Measurements from ENCODE around the gene SELENBP1.

The SELENBP1 gene

GRCh38 chr1:151372058-151372934, at the start of gene SELENBP1:
Gene SELENBP1 (minus strand): TSS chr1:151372705. CDS start chr1:151372641, 64 bp downstream.
- no peak for ATAC-seq (ENCODE audit: low read depth)
- DNase-seq (ENCODE audit: low spot score in 2 of 2) = no peak
- Mint-ChIP-seq H3K4me1 (no peaks in the 10 kb centered on the region), H3K9me3 (no peaks in the 10 kb centered on the region), H3K27ac (no peak within 1 kb of the TSS), H3K36me3 (no peaks in the 10 kb centered on the region), H3K4me3 (no peak within 1 kb of the TSS), H3K27me3 (no peaks in the 10 kb centered on the region)

DNA sequence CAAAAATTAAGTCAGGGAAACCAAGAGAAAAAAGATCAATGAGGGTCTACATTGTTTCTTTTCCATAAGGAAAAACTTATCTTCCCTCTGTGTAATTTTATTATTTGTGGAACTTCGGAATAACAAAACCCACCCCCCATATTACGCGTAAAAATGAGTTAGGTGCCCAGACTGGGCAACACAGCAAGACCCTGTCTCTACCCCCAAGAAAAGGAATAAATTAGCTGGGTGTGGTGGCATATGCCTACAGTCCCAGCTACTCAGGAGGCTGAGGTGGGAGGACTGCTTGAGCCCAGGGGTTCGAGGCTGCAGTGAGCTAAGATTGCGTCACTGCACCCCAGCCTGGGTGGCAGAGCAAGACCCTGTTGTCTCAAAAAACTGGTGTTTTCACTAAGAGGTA, 47.3 kb upstream of the SELENBP1 start:
- no peaks in the 10 kb centered on the region for H3K4me1 Mint-ChIP-seq
- H3K4me3 Mint-ChIP-seq = no peak overlapping the region
- H3K27me3 Mint-ChIP-seq = no peaks in the 10 kb centered on the region
- no peak for DNase-seq (ENCODE audit: low spot score in 2 of 2)
- no peak for ATAC-seq (ENCODE audit: low read depth)
- H3K36me3 Mint-ChIP-seq = peaks cover 26% of the 10 kb centered on the region
- no peaks in the 10 kb centered on the region for H3K9me3 Mint-ChIP-seq
- no peak overlapping the region for H3K27ac Mint-ChIP-seq

DNA sequence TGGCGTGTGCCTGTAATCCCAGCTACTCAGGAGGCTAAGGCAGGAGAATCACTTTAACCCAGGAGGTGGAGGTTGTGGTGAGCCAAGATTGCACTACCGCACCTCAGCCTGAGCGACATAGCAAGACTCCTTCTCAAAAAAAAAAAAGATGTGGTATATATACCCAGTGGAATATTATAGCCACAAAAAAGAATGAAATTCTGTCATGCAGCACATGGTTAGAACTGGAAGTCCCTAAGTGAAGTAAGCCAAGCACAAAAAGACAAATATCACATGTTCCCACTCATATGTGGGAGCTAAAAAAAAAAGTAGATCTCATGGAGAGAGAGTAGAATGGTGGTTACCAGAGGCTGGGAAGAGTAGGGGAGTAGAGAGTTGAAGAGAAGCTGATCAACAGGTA, 45.6 kb upstream of the SELENBP1 start:
- DNase-seq (ENCODE audit: low spot score in 2 of 2) (no peak), ATAC-seq (ENCODE audit: low read depth) (no peak)
- Mint-ChIP-seq H3K9me3 (no peaks in the 10 kb centered on the region), H3K4me1 (no peaks in the 10 kb centered on the region), H3K27me3 (no peaks in the 10 kb centered on the region), H3K27ac (no peak overlapping the region), H3K4me3 (no peak overlapping the region), H3K36me3 (peaks cover 15% of the 10 kb centered on the region)

GRCh38 chr1:151416231-151416630, 43.7 kb upstream of the SELENBP1 start:
- ATAC-seq (ENCODE audit: low read depth) (no peak), DNase-seq (ENCODE audit: low spot score in 2 of 2) (no peak)
- Mint-ChIP-seq H3K27me3 (no peaks in the 10 kb centered on the region), H3K36me3 (peaks cover 23% of the 10 kb centered on the region), H3K4me3 (no peak overlapping the region), H3K27ac (no peak overlapping the region), H3K4me1 (no peaks in the 10 kb centered on the region), H3K9me3 (no peaks in the 10 kb centered on the region)

- peaks cover 38% of the 10 kb centered on the region for H3K36me3 Mint-ChIP-seq
These were observed 39.4 kb upstream of the SELENBP1 start for GRCh38 chr1:151411884-151412283.

GRCh38 chr1:151408891-151409290, 36.4 kb upstream of the SELENBP1 start:
- no peak for DNase-seq (ENCODE audit: low spot score in 2 of 2)
- Mint-ChIP-seq H3K4me1 (no peaks in the 10 kb centered on the region), H3K36me3 (peaks cover 43% of the 10 kb centered on the region), H3K27me3 (no peaks in the 10 kb centered on the region), H3K9me3 (no peaks in the 10 kb centered on the region), H3K27ac (no peak overlapping the region), H3K4me3 (no peak overlapping the region)
- no peak for ATAC-seq (ENCODE audit: low read depth)

More at GRCh38 chr1:151411884-151412283, 39.4 kb upstream of the SELENBP1 start:
- Mint-ChIP-seq H3K9me3 (no peaks in the 10 kb centered on the region), H3K27ac (no peak overlapping the region), H3K27me3 (no peaks in the 10 kb centered on the region), H3K4me1 (no peaks in the 10 kb centered on the region), H3K4me3 (no peak overlapping the region)
- ATAC-seq (ENCODE audit: low read depth) = no peak
- DNase-seq (ENCODE audit: low spot score in 2 of 2) = no peak

GRCh38 chr1:151407304-151407703, 34.8 kb upstream of the SELENBP1 start:
- DNase-seq (ENCODE audit: low spot score in 2 of 2) (no peak), ATAC-seq (ENCODE audit: low read depth) (no peak)
- Mint-ChIP-seq H3K9me3 (no peaks in the 10 kb centered on the region), H3K4me1 (no peaks in the 10 kb centered on the region), H3K36me3 (peaks cover 42% of the 10 kb centered on the region), H3K27ac (no peak overlapping the region), H3K4me3 (no peak overlapping the region), H3K27me3 (no peaks in the 10 kb centered on the region)

- no peaks in the 10 kb centered on the region for H3K9me3 Mint-ChIP-seq
- peaks cover 36% of the 10 kb centered on the region for H3K36me3 Mint-ChIP-seq
- no peak overlapping the region for H3K27ac Mint-ChIP-seq
- DNase-seq (ENCODE audit: low spot score in 2 of 2) (no peak), ATAC-seq (ENCODE audit: low read depth) (no peak)
- H3K27me3 Mint-ChIP-seq = no peaks in the 10 kb centered on the region
- H3K4me3 Mint-ChIP-seq = no peak overlapping the region
- no peaks in the 10 kb centered on the region for H3K4me1 Mint-ChIP-seq
These were observed 33.7 kb upstream of the SELENBP1 start for GRCh38 chr1:151406176-151406575.

- Mint-ChIP-seq H3K36me3 (peaks cover 37% of the 10 kb centered on the region), H3K4me1 (peaks cover 6% of the 10 kb centered on the region), H3K4me3 (no peak overlapping the region), H3K27me3 (no peaks in the 10 kb centered on the region), H3K9me3 (no peaks in the 10 kb centered on the region), H3K27ac (peak overlapping the region; percentile 31)
- no peak for DNase-seq (ENCODE audit: low spot score in 2 of 2)
- ATAC-seq (ENCODE audit: low read depth) = no peak
These were observed 32.9 kb upstream of the SELENBP1 start for GRCh38 chr1:151405187-151405951.

- no peaks in the 10 kb centered on the region for H3K9me3 Mint-ChIP-seq
- no peaks in the 10 kb centered on the region for H3K27me3 Mint-ChIP-seq
- DNase-seq (ENCODE audit: low spot score in 2 of 2) = no peak
- H3K27ac Mint-ChIP-seq = peak overlapping the region; percentile 59
- peaks cover 30% of the 10 kb centered on the region for H3K36me3 Mint-ChIP-seq
- no peak for ATAC-seq (ENCODE audit: low read depth)
- H3K4me1 Mint-ChIP-seq = peaks cover 9% of the 10 kb centered on the region
- no peak overlapping the region for H3K4me3 Mint-ChIP-seq
These were observed 31.1 kb upstream of the SELENBP1 start for GRCh38 chr1:151403612-151404011.

DNA sequence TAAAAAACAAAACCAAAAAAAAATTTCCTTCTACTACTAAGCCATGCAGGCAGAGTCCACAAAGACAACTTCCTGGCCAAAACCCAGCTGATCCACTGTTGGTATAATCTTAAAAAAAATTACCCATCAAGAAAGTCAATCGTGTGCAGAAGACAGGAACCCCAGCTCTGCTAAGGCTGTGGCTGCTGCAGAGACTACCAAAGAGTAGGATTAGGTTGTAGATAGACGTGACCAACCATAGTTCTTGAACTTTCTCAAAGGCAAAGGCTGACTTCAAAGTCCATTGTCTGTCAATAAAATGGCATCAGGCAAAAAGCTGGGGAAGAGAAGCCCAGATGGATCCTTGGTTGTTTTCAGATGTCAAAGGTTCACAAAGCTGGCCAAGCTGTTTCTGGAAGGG, 30.3 kb upstream of the SELENBP1 start:
- Mint-ChIP-seq H3K36me3 (peaks cover 28% of the 10 kb centered on the region), H3K4me3 (no peak overlapping the region), H3K27ac (no peak overlapping the region), H3K27me3 (no peaks in the 10 kb centered on the region), H3K4me1 (peaks cover 9% of the 10 kb centered on the region), H3K9me3 (no peaks in the 10 kb centered on the region)
- no peak for ATAC-seq (ENCODE audit: low read depth)
- no peak for DNase-seq (ENCODE audit: low spot score in 2 of 2)

DNA sequence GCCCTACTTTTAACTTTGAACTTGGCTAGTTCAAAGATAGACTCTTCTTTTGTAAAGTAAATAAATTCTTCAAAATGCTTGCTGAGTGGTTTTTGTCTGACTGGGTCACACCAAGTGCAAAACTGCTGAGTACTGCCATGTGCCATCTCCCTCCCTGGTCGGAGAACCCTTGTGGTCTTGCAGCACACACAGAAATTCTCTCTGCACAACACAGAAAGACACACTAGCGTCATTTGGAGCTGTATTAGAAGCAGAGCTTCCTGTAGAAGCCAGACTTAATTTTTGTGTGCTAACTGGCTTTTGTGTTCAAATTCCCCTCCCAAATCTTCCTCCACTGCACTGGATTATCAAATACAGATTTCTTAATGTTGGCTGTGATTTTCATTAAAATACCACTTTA, 29.4 kb upstream of the SELENBP1 start:
- DNase-seq (ENCODE audit: low spot score in 2 of 2) = no peak
- Mint-ChIP-seq H3K4me3 (no peak overlapping the region), H3K27ac (no peak overlapping the region), H3K4me1 (peaks cover 9% of the 10 kb centered on the region), H3K9me3 (no peaks in the 10 kb centered on the region), H3K27me3 (no peaks in the 10 kb centered on the region), H3K36me3 (peaks cover 24% of the 10 kb centered on the region)
- no peak for ATAC-seq (ENCODE audit: low read depth)

GRCh38 chr1:151401125-151401788, 28.8 kb upstream of the SELENBP1 start:
- peak overlapping the region; percentile 92 for H3K4me3 Mint-ChIP-seq
- ATAC-seq (ENCODE audit: low read depth) (no peak), DNase-seq (ENCODE audit: low spot score in 2 of 2) (no peak)
- H3K36me3 Mint-ChIP-seq = peaks cover 21% of the 10 kb centered on the region
- H3K27me3 Mint-ChIP-seq = no peaks in the 10 kb centered on the region
- peaks cover 9% of the 10 kb centered on the region for H3K4me1 Mint-ChIP-seq
- H3K27ac Mint-ChIP-seq = peak overlapping the region; percentile 98
- H3K9me3 Mint-ChIP-seq = no peaks in the 10 kb centered on the region

Measured in memory B cell (primary cell).